GM19397 (cell line): ENCODE measurements around the gene TNRC6C.
A peak's percentile ranks its signal among the peaks of the same experiment; 100 is the strongest.

Source experiments
- ATAC-seq: cut with Tn5 transposase; IDR thresholded peaks from one replicate; pipeline ENCODE4 v1.9.1; 2021; ENCODE audit warnings: mild to moderate bottlenecking, moderate library complexity; ENCODE audit not compliant: unreplicated experiment

Gene TNRC6C

GRCh38 chr17:78123258-78123929 is 164.9 kb downstream of the TNRC6C start:
- no peak for ATAC-seq

GRCh38 chr17:78124081-78124835 is 165.8 kb downstream of the TNRC6C start:
- peak; percentile 26 for ATAC-seq

GRCh38 chr17:78124836-78125137 is 166.3 kb downstream of the TNRC6C start:
- ATAC-seq: no peak

- ATAC-seq: no peak
Measured at GRCh38 chr17:78125138-78125913, 166.8 kb downstream of the TNRC6C start.

GRCh38 chr17:78125976-78126894 is 167.7 kb downstream of the TNRC6C start:
- no peak for ATAC-seq

GRCh38 chr17:78126895-78127238 is 168.4 kb downstream of the TNRC6C start:
- no peak for ATAC-seq

- no peak for ATAC-seq
Measured at GRCh38 chr17:78127239-78127887, 168.9 kb downstream of the TNRC6C start.

GRCh38 chr17:78127888-78128550 is 169.5 kb downstream of the TNRC6C start:
- ATAC-seq: no peak

- ATAC-seq: no peak
Measured at GRCh38 chr17:78128551-78129350, 170.2 kb downstream of the TNRC6C start, which contains the start of gene TMC6. TMC6 (minus strand) TSS chr17:78128755; CDS start chr17:78126832, 1,923 bp downstream.

GRCh38 chr17:78129351-78130089 is 171.0 kb downstream of the TNRC6C start:
- no peak for ATAC-seq

GRCh38 chr17:78130090-78130436 is 171.6 kb downstream of the TNRC6C start:
- no peak for ATAC-seq

- ATAC-seq: no peak
Measured at GRCh38 chr17:78130437-78131101, 172.1 kb downstream of the TNRC6C start, which contains the start of gene TMC8. TMC8 (plus strand) TSS chr17:78130771; CDS start chr17:78131589, 818 bp downstream.

GRCh38 chr17:78131172-78132083 is 172.9 kb downstream of the TNRC6C start:
- no peak for ATAC-seq

- no peak for ATAC-seq
Measured at GRCh38 chr17:78132084-78132676, 173.7 kb downstream of the TNRC6C start.

- ATAC-seq: no peak
Measured at GRCh38 chr17:78132767-78133178, 174.3 kb downstream of the TNRC6C start.
